HuH-7 (cell line): Measurements from ENCODE around the gene OPTN.

ENCODE experiments used
- DNase-seq: peaks from one replicate; pipeline ENCODE4 v3.0.0; 2011; ENCODE audit warnings: low spot score

Gene OPTN

GRCh38 chr10:13184276-13184675 is 84.3 kb downstream of the OPTN start:
- DNase-seq = no peak

DNA sequence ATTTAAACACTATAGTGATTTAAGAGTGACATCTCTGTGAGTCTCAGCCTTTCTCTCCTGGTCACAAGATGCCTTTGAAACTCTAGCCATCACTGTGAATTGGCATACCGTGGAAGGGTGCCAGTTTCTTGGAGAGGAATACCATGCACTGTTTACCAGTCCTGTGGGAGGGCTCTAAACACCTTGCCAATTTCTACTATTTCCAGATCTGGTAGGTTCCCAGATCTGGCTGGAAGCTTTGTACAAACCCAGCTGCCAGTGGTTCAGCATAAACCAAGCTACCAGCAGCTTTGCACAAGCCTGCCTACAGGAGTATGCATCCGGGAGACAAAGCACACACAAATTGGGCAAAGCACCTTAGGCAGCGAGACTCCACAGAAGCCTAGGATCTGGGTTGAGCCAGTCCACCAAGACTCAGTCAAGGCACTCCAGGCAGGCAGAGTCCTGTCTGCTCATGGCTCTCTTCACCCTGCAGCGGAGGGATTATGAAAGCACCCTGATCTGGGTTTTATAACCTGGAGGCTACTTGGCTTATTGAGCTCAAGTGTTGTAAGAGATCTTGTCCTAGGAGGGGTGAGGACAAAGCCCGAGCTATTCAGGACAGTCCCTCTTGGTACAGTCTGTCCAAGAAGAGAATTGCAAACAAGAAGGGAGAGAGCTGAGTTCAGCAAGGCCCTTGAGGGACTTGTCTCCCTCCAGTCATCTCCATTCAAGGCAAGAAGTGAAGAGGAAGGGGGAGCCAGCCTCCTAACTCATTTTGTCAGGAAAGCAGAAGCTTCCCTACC is 85.0 kb downstream of the OPTN start:
- DNase-seq = no peak

DNA sequence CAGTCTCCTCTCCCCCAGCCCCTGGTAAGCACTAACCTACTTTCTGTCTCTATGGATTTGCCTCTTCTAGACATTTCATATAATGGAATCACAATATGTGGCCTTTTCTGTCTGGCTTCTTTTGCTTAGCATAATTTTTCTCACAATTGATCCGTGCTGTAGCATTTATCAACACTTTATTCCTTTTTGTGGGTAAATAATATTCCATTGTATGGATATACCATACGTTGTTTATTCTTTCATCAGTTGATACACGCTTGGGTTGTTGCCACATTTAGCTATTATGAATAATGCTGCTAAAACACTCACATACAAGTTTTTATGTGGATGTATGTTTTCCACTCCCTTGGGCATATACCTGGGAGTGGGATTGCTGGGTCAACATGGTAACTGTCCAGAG is 87.2 kb downstream of the OPTN start:
- no peak for DNase-seq
